OCI-LY3 (cell line): ENCODE results near the gene HOXA6.

Experiments used
- EZH2phosphoT487 ChIP-seq: fragments of 200-600 bp; shearing (Covaris generic); IDR thresholded peaks from 2 replicates; pipeline ENCODE4 v1.6.1; 2018; ENCODE audit warnings: antibody characterized with exemption, mixed run types, low read depth
- TF ChIP-seq, protein P1 (sequence below): fragments of 200-600, 300-600 bp; sonication (generic); IDR thresholded peaks from 2 replicates; pipeline ENCODE4 v1.5.1; 2014; ENCODE audit warnings: antibody characterized with exemption, low read length, low read depth

- TF ChIP-seq, protein P1, sequence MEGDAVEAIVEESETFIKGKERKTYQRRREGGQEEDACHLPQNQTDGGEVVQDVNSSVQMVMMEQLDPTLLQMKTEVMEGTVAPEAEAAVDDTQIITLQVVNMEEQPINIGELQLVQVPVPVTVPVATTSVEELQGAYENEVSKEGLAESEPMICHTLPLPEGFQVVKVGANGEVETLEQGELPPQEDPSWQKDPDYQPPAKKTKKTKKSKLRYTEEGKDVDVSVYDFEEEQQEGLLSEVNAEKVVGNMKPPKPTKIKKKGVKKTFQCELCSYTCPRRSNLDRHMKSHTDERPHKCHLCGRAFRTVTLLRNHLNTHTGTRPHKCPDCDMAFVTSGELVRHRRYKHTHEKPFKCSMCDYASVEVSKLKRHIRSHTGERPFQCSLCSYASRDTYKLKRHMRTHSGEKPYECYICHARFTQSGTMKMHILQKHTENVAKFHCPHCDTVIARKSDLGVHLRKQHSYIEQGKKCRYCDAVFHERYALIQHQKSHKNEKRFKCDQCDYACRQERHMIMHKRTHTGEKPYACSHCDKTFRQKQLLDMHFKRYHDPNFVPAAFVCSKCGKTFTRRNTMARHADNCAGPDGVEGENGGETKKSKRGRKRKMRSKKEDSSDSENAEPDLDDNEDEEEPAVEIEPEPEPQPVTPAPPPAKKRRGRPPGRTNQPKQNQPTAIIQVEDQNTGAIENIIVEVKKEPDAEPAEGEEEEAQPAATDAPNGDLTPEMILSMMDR, result no peak
- TF ChIP-seq EZH2phosphoT487, result no peak
These were observed 17.6 kb downstream of the HOXA6 start for GRCh38 chr7:27129729-27130539.
